ENCODE data around the gene SSTR5.
"Not testable (repeated sequence)": the region's sequence is repeated elsewhere in the genome, so short reads cannot be mapped to it uniquely, and the experiment has no call there.

The SSTR5 gene

DNA sequence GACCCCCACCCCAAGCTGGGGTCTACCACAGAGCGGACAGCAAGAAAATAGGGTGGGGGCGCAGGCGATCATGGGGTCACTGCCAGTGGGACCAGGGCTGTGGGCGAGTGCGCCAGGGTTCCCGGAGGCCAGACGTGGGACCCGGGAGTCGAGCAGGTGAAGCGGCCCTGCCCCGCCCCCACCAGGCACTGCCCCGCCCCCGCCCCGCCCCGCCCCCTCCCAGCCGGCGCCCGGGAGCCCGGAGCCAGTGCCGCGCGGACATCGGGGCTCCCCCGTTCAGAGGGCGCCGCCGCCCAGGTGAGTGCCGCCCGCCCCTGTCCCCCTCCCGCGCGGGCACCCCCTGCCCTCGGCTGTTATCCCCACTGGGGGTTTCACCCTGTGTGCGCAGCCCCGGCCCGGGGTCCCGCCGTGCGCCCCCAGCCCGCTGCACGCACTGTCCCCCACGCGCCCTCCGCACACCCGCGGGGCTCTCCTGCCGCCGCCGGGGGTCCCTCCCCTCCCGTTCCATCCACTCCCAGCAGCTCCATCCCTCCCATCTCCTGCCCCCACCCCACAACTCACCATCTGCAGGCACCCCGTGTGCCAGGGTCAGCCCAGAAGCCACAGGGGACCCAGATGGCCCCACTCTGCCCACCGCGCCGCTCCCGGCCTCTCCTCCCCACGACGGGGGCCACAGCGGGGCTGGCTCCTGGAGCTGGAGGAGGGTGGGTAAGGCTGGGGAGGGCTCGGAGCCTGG lies at the start of gene SSTR5:
SSTR5 (plus strand) TSS at position 222 of the 736 bp plus-strand sequence. CDS start 6,122 bp downstream, outside the sequence.
- no peak for DNase-seq (ENCODE audit: low spot score)

DNA sequence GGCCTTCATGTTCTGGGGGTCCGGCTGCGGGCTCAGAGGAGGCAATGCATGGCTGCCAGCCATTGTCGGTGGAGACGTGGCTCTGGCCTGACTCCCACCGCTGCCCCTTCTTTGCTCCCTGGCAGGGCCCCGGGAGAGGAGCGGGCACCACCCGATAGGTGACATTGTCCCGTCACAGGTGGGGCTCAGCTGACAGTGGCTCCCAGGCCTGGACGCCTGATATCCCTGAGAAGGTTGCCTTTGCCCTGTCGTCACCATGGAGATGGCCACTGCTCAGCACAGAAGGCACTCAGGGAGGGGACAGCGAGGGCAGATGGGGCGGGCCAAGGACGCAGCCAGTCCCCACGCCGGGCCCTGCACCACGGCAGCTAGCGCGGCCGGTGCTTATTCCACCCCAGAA lies 48.4 kb upstream of the SSTR5 start:
- no peak for DNase-seq (ENCODE audit: low spot score)

DNA sequence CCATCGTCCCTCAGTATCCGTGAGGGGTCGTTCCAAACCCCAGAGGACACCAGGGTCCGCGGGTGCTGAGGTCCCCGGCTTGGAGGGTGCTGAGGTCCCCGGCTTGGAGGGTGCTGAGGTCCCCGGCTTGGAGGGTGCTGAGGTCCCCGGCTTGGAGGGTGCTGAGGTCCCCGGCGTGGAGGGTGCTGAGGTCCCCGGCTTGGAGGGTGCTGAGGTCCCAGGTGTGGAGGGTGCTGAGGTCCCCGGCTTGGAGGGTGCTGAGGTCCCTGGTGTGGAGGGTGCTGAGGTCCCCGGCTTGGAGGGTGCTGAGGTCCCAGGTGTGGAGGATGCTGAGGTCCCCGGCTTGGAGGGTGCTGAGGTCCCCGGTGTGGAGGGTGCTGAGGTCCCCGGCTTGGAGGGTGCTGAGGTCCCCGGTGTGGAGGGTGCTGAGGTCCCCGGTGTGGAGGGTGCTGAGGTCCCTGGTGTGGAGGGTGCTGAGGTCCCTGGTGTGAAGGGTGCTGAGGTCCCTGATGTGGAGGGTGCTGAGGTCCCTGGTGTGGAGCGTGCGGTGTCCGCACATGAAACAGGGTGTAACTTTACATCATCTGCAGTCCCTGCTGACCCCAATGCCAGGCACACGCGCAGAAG lies 47.3 kb upstream of the SSTR5 start:
- not testable (repeated sequence) for DNase-seq (ENCODE audit: low spot score)

DNA sequence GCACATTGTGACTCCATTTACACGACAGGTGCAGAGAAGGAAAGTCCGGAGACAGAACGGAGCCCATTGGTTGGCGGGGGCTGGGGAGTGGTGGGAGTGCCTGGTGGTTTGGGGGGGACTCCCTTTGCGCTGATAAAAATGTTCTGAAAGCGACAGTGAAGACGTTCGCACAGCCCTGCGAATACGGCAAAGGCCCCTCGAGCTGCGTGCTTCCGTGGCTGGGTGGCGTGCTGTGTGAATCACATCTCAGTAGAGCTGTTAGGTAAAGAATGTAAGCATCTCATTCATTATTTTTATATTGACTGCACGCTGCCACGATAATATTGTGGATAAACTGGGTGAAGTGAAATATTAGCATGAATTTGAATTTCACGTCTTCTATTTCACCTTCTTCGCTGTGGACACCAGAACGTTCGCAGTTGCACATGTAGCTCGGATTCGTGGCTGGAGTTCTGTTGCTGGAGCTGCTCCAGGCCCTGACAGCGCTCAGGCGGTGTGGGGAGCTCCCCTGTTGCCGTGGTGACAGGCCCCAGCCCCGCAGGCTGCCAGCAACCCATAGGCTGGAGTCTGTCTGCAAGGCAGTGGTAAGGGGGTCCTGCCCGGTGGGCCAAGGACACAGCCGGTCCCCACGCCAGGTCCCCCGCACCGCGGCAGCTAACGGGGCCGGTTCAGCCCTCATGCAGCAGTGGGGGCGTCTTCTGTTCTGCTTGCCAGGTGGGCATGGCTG lies 46.3 kb upstream of the SSTR5 start:
- peak; percentile 59 for DNase-seq (ENCODE audit: low spot score)

DNA sequence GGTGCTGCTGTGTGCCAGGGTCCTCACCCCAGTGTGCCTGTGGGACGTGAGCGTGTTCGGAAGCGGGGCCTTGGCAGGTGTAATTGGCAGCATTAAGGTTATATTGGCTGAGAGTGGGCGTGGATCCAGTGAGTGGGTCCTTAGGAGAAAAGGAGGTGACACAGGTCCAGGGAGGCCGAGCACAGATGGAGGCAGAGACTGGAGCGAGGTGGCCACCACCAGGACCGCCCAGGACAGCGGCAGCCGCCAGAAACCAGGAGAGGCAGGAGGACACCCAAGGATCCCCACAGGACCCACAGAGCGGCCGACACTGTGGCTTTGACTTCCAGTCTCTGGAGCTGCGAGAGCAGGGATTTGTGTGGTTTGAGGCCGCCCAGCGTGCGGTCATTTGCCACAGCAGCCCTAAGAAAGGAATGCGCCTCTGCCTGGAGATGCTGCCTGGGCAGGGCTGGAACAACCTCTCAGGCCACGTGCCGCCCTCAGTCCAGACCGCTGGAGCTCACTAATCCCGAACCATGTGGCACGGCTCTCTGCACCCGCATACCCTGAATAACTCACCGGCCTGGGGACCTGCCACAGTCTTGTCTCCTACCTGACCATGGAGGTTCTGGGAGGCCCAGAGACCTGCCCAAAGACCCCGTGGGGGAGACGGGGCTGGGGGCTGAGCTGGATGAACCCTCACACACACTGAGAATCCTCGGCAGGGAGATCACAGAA lies 45.6 kb upstream of the SSTR5 start:
- no peak for DNase-seq (ENCODE audit: low spot score)

DNA sequence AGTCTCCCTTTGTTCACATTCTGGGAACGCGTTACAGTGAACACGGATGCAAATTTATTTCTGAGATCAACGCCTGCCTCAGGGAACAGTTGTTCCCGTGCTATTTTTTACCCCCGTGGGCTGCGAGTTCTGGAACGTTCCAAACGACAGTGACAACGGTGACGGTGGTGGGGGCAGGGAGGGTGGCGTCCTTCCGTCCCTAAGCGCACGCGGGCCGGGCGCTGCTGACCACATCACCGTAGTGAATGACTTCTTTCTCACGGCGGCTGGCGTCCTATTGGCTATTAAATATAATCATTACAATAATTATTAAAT lies 45.1 kb upstream of the SSTR5 start:
- peak; percentile 73 for DNase-seq (ENCODE audit: low spot score)

DNA sequence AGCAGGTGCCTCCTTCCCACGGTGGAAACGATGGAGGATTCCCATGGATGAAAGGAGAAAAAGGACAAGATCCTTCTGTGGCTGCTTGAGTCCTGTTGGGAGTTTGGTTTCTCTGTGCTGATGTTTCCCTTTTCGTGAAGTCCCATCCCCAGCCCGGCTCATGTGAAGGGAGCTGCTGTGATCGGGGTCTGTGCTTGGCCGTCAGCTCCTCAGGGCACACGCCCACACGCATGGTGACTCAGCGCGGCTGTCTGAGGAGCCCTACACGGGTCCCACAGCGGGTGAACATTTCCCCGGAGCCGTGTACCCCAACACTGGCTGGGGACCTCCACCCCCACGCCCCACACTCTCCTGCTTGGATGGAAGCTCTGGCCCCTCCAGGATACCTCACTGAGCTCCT lies 44.5 kb upstream of the SSTR5 start:
- DNase-seq (ENCODE audit: low spot score) = no peak

DNA sequence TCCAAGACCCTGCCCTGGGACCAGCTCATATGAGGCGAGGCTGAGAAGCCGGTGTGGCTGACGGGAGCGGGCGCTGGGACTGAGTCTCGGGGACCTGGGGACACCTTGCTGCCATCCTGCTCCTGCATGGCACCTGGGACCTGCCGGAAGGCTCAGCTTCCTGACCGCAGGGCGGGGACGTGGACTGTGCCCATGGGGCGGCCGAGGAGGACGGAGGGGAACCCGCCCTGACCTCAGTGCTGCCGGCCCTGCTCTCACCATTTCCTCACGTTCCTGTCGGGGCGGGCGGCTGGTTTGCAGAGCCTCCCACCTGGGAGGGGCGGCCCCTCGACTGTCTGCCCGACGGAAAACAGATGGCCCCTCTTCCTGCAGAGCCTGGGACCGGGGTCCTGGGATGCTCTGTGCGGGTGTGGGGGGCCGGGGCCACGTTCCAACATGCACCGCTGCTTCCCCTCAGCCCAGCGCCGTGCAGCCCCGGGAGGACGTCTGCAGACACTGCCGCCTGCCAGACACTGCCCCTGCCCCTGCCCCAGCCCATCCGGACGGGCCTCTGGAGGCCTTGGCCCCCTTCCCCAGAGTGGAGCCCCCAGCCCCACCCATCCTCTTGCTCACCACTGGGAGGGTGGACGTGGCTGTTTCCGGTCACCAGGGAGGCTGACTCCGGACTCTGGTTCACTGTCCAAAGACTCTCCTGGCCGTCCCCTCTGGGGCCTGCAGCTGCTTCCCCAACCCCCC lies 43.9 kb upstream of the SSTR5 start:
- DNase-seq (ENCODE audit: low spot score) = no peak

DNA sequence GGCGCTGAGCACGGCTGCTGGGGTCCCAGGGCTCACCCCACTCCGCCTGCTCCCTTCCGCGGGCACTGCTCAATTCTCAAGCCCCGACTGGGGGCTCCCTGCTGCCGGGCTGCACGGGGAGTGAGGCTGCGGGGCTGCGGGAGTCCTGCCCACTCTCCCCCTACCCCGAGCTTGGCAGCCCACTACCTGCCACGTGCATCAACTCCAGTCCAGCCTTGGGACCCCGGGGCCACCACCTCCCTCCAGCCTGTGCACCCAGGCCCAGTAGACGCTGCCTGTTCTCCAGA lies 43.3 kb upstream of the SSTR5 start:
- no peak for DNase-seq (ENCODE audit: low spot score)

DNA sequence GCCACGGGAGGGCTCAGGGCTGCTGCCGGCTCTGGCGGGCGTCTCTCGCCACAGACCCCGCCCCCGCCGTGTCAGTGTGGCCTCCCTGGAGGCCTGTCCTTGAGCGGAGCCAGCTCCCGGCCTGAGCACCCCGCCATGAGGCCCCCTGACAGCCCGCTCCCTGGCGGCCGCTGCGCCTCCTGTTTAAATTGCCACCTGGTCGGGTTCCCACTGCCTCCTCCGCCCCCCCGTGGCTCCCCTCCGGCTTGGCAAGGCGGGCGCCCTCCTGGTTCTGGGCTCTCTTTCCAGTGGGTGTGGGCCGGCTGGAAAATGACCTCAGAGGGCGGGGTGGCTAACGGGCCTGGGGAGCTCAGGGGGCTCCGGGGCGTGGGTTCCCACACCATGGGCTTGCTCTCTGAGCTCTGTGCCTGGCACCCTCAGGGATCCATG lies 42.1 kb upstream of the SSTR5 start:
- no peak for DNase-seq (ENCODE audit: low spot score)

DNA sequence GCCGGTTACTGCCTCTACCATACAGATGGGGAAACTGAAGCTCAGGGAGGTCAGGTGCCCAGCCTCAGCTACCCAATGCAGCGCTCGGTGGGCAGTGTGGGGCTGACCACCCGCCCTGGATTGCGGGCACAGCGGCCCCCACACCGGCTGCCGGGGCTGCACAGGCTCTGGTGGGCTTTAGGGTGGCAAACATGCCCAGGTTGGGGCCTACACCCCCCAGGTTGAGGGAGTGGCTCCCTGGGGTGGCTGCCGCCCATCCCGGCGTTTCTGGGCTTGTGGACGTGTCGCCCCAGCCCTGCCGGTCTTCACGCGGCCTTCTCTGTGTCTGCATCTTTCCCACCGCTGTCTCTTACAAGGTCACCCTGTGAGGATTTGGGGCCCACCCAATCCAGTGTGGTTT lies 40.9 kb upstream of the SSTR5 start:
- no peak for DNase-seq (ENCODE audit: low spot score)

DNA sequence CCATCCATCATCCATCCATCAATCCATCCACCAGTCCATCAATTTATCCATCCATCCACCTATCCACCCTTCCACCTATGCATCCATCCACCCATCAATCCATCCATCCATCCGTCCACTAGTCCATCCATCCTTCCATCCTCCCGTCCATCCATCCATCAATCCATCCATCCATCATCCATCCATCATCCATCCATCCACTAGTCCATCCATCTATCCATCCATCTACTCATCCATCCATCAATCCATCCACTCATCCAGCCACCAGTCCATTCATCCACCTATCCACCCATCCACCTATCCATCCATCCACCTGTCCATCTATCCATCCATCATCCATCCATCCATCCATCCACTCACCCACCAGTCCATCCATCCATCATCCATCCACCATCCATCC lies 39.9 kb upstream of the SSTR5 start:
- DNase-seq (ENCODE audit: low spot score) = no peak

DNA sequence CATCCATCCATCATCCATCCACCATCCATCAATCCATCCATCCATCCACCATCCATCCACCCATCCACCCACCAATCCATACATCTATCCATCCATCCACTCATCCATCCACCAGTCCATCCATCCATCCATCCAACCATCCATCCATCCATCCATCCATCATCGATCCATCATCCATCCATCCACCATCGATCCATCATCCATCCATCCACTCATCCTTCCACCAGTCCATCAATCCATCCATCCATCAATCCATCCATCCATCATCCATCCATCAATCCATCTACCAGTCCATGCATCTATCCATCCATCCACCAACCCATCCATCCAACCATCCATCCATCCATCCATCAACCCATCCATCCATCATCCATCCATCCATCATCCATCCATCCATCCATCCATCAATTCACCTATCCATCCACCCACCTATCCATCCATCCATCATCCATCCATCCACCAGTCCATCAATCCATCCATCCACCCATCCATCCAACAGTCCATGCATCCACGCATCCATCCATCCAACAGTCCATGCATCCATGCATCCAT lies 39.3 kb upstream of the SSTR5 start:
- no peak for DNase-seq (ENCODE audit: low spot score)

DNA sequence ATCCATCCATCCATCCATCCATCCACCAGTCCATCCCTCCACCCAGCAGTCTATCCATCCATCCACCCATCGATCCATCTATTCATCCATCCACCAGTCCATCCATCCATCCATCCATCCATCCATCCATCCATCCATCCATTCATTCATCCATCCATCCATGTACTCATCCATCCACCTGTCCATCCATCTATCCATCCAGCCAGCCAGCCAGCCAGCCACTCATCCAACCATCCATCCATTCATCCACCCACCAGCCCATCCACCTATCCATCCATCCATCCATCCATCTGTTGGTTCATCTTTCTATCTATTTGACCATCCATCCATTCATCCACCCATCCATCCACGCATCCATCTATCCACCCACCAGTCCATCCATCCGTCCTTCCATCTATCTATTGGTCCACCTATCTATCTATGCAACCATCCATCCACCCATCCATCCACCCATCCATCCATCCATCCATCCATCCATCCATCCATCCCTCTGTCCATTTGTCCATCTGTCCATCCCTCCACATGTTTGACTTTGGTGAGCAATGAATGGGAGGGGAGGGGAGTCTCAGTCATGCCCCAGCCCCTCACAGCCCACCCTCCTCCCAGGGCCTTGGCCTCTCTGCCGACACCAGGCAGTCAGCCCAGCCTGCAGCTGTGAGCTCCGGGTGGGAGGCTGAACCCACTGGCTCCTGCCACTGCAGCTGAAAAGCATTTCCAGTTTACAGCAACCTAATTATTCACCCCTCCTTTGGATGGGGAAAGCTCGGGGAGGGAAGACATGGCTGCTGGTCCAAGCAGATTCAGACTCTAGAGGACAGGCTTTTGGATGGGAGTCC lies 38.1 kb upstream of the SSTR5 start:
- peak; percentile 85 for DNase-seq (ENCODE audit: low spot score)

DNA sequence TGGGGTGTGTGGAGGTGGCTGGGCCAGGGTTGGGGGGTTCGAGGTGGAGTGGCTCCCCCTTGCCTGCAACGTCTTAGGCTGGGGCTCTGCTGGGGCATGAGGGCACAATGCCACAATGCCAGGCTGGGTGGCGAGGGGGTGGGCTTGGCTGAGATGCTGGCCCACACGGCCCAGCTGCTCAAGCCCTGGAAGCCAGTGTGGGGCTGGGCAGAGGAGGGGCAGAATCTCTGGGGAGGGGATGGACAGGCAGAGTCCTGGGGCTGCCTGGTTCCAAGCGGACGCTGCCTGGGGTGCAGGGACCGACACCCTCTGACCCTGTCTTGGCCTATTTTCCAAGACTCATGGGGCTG lies 37.5 kb upstream of the SSTR5 start:
- DNase-seq (ENCODE audit: low spot score) = peak; percentile 85

DNA sequence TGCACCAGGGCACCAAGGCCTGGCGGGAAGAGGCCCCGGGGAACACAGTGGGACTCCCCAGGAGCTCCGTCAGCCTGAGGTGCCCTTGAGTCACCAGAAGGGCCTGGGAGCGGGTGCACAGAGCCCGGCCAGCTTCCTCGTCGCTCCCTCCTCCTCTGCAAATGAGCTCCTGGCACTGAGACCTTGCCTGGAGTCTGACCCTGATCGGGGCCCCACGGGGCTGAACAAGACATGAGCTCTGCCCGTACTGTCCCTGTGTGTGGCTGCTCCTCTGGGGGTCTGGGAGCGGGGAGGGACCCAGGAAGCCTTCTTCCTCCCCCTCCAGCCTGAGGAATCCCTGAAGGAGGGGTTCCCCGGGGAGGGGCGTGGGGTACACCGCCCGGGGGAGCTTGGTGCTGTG lies 36.4 kb upstream of the SSTR5 start:
- no peak for DNase-seq (ENCODE audit: low spot score)

DNA sequence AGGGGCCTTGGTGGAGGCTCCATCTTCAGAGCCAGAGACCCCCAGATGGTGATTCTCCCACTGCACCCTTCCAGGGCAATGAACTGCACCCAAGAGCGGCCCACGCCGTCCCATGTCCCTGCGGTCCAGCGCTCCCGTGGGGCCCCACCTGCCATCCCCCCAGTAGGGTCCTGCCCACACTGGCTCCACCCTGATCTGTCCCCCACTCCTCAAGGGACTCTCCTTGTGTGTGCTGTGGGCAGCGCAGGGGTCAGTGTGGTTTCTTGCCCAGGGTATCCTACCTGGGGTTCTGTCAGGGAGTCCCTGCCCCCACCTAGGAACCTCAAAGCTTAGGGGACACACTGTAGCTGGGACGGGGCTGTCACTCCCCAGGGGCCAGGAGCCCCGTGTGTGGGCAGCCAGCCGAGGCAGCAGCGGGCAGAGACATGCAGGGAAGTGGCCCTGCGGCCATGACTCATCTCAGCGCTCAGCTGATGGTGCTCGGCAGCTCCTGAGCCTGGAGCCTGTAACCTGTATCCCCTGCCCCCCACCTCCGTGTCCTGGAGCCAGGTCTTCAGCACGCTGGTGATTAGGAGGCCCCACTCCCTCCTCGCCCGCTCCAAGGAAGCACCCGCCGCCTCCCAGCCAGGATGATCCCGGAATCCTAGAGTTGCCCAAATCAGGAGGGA lies 35.7 kb upstream of the SSTR5 start:
- no peak for DNase-seq (ENCODE audit: low spot score)

DNA sequence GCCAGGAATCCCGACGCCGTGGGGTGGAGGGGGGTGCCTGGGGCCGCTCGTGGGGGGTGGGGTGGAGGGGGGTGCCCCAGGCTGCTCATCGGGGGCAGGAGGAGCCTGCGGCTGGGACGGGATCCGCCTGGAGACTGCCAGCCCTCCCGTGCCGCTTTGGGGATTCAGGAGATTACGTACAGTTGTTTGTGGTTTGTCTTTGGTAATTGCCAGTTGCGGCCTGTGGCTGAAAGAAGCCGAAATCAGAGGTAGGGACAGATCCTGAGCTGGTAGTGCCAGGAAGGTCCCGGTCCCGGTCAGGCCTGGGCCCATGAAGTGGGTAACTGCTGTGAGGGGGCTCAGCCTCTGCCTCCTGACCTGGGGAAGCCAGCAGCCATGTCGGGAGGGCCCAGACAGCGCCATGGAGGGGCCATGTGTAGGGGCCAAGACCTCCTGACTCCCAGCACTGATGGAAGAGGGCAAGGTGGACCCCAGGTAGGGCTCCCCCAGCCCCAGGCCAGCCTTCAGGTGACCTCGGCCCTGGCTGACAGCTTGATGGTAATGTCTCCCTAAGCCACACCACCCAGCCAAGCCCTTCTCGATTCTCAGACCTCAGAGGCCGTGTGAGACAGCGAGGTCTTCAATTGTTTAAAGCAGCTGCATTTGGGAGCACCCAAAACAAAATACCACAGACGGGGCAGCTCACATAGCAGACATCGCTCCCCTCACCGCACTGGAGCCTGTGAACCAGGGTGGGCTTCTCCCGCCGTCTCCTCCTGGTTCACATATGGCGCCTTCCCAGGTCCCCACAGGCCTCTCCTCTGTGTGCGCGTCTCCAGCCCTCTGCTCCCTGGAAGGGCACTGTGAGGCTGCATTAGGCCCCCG lies 34.9 kb upstream of the SSTR5 start:
- DNase-seq (ENCODE audit: low spot score) = no peak

DNA sequence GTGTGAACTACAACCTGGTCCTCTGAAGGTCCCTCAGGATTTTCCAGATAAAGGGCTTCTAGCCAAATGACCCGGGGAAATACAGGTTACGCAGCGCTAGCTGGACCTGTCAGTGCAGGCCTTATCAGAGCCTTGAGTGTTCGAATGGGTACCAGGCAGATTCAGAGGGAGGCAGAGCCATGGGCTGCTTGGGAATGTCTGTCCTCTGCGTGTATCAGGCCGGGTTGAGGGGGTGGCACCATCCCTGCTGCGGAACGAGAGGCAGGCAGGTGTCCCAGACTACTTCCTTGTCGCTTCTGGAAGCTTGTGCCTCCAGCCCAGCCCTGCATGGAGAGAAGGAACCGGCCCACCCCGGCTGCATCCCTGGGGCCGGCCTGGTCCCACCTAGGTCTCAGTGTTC lies 33.6 kb upstream of the SSTR5 start:
- DNase-seq (ENCODE audit: low spot score) = no peak

DNA sequence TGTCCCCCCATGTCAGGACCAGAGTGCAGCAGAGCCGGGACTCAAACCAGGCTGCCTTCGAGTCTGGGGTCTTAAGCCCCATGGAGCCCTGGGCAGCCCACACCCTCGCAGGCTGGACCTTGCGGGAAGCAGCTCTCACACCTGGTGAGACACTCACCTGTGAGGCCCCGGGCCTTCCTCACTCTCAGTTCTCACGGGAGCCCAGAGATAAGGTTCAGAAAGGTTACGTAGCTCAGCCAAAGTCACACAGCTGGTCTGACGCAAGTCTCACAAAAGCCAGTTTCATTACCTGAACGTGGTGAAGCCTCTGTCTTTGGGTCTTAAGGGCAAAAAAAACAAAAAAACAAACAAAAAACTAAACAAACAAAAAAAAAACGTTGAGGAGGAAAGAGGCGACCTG lies 32.8 kb upstream of the SSTR5 start:
- DNase-seq (ENCODE audit: low spot score) = no peak
